ENCODE measurements around the gene RNF112.
A peak's percentile ranks its signal among the peaks of the same experiment; 100 is the strongest.
"Not testable (repeated sequence)": the region's sequence is repeated elsewhere in the genome, so short reads cannot be mapped to it uniquely, and the experiment has no call there.

Gene RNF112

DNA sequence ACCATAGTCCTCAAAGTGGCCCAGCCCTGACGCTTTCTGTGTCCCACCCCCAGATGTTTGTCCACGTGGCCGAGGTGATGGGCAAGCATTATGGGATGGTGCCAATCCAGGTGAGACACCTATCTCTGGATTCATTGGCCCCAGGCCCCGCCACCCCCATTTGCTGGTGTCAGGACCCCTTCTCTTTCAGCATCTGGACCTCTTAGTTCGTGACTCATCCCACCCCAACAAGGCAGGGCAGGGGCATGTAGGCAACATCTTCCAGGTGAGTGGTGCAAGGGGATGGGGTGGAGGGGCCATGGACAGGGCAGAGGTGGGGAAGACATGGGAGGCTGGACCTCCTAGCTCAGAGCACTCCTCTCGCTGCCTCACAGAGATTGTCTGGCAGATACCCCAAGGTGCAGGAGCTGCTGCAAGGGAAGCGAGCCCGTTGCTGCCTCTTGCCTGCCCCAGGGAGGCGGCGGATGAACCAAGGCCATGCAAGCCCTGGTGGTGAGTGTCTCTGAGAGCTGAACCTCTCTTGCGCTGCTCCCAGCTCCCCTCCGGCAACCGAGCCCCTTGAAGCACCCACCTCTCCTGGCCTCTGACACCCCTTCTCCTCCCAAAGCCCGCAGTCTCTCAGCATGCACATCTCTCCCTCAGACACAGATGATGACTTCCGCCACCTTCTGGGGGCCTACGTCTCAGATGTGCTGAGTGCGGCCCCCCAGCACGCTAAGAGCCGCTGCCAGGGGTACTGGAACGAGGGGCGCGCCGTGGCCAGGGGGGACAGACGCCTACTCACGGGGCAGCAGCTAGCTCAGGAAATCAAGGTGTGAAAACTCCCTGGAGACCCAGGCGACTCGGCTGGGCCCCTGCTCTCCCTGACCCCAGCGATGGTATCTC is 3.6 kb downstream of the RNF112 start:
- DNase-seq: no peak

DNA sequence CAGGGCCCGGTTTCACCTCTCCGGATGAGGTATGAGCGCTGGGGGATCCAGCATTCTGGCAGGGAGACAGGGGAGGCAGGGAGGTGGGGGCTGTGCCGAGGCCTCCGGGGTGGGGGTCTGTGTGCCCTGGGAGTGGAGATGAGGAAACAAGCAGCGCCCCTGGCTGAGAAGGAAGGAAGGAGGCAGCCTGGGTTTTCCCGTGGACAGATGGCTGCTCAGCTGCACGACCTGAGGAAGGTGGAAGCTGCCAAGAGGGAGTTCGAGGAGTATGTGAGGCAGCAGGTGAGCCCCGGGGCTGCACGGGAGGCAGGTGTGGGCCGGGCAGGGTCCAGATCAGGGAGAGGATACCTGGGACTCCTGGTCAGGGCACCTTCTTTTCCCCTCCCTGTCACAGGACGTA is 4.3 kb downstream of the RNF112 start:
- DNase-seq: no peak

DNA sequence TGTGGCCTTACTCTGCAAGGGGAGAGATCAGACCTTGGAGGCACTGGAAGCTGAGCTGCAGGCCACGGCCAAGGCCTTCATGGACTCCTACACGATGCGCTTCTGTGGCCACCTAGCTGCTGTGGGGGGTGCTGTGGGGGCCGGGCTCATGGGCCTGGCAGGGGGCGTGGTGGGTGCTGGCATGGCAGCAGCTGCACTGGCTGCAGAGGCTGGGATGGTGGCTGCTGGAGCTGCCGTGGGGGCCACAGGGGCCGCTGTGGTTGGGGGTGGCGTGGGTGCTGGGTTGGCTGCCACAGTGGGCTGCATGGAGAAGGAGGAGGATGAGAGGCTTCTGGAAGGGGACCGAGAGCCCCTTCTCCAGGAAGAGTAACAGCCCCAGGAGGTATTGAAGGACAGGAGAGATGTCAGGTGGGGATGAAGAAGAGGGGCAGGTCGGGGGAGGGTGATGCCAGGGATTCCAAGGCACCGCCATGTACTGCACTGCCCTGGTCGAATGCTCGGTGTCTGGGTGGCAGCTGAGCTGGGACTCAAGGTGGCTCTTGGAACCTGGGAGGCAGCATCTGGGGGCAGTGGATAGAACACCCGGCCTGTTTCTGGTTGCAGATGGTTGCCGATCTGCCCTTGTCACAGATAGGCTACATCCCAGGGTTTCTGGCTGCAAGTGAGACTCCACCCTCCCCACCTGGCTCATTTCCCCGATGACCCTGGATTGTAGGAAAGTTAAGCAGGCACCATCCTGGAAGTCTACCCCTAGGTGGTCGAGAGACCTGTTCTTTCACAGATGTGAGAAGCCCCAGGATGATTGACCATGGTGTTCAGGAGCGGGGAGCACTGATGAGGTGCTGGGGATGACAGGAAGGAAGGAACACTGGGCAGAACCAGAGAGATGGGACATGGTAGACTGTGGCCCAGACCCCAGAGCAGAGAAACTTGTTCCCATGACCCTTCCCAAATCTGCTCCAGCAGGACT is 5.1 kb downstream of the RNF112 start:
- no peak for DNase-seq

DNA sequence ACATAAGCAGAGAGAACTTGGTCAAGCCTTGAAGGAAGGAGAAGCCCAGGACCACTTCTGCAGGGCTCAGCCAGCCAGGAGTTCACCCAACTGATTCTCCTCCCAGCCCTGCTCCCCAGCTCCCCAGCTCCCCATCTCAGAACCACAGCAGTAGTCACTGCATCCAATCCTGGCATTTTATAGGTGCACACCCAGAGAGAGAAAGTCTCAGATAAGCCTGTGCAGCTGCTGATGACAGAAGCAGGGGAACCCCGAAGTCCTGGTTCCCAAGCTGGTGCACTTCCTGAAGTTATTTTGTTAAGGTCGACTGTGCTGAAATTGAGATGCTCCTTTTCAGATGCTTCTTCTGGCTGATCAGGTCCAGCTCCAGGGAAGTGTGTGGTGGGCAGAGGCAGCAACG is 6.6 kb downstream of the RNF112 start:
- DNase-seq: no peak

DNA sequence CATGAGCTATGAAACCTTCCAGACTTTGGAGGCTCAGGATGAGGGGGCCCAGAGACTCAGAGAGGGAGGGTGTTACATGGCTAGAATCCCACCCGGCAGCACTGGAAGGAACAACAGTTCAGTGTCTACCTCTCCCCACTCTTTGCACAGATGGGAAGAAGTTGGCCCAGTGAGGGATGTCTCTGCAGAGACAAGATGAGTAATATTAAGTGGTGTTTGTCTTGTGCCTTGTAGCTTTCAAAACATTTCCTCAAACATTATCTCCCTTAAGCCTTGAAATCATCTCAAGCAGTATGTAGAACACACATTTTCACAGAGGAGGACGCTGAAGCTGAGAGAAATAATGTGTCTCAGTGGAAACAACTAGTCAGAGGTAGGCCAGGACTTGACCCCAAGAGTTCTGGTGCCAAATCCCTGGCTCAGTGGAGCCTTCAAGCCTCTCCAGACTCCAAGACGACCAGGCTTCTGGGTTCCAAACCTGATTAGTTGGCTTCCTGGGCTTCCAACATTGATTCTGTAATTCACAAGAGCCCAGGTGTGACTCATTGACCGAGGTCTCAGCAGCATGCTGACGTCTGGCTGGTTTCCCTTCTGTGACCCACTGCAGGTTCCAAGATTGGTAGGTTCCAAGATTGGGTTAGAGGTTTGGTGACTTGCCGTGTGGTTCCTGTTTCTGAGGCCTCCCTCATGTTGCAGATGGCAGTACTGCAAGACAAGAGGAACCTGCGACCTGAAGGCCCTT is 7.4 kb downstream of the RNF112 start:
- DNase-seq: peak; percentile 59

DNA sequence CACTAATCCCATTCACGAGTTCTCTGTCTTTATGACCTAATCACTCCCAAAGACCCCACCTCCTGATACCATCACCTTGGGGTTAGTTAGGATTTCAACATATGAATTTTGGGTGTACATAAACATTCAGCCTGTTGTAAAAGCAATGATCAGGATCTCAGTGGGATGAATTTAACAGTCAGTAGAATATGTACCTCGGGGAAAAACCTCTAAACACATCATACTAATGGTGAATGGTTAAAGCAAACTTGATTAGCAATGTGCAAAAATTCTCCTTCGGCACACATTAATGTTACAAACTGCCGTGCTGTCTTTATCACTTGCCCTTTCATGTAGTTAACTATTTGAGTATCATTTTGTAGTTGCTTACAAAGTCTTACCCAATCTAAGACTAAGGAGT is 10.2 kb downstream of the RNF112 start:
- DNase-seq: no peak

DNA sequence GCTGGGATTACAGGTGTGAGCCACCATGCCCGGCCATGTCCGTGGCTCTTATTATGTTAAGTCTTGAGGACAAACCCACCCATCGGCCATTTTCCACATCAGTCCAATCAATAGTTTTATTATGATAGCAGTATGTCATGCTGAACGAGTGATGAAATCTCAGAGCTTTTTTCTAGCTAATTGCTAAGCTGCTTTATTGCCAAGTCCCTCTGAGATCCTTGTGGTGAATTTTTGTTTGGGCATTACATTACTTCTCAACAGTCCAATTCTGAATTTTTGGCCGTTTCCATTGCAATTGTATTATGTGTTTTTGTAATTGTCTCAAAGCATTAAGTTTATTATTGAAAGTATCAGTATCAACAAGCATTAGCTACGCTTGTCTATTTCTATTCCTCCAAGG is 10.9 kb downstream of the RNF112 start:
- no peak for DNase-seq

DNA sequence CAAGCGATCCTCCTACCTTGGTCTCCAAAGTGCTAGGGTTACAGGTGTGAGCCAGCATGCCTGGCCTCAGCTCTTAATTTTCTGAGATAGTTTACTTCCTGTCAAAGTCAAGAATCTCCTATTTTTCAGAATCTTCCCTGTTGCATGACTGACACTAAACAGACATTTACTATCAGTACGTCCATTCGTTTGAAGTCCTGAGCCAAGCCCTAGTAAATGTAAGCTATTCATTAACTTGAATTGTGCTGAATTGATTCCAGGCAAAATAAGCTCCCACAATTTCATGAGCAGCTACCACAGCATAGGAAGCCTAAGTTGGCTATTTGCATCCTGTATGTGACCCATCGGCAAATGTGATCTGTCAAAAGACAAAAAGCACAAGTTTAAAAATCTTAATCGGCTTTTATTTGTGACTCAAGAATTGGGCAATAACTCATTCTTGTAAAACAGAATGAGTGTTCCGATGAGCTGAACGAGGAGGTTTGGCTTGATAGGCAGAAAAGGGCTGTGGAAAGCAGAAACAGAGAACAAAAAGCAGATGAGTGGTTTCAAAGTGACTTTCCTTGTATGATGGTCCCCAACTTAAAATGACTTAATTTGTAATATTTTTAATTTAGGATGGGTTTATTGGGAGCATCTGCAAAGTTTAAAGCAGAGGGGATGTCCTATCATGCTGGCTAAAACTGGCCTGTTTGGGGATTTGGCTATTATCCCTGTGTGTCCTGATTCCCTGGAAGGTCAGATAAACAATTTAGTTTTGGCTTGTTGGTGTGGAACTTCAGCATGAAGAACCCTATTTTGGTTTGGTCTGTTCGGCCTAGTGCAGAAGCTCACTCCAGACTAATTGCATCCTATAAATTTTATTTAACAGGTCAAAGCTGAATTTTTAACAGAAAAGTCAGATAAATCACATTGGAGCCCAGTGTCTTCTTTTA is 14.2 kb downstream of the RNF112 start:
- peak; percentile 47 for DNase-seq

DNA sequence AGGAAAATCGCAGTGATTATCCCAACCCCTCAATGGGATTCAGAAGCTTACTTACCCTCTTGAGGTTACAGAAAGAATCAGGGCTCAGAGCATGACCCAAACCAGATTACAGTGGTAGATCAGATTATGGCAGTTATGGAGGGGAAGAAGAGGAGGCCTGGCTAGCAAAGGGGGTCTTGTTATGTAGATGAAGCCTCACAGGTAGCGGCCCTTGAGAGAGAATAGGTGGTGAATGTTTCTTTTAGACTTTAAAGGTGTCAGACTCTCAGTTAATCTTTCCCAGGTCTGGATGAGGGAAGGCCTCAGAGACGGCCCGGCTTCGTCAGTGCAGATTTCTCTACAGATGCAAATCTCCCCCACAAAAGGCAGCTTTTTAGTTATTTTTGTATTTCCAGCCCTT is 15.6 kb downstream of the RNF112 start:
- DNase-seq: no peak

DNA sequence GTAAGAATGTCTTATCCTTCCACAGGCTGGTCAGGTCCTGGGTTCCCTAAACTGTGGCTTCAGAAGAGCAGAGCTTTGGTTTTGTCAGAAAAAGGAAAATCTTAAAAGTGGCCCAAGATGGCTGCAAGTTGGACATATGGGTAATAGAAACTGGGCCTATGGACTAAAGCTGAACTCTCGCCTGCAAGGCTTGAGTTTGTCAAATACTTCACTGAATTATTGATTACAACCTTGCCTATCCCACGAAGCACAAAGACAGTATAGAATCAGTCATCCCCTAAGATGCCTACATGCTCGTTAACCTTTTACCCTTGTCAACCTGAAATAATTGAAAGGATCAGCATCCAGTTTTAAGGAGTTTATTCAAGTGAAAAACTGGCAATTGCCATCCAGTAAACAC is 20.7 kb downstream of the RNF112 start:
- no peak for DNase-seq

DNA sequence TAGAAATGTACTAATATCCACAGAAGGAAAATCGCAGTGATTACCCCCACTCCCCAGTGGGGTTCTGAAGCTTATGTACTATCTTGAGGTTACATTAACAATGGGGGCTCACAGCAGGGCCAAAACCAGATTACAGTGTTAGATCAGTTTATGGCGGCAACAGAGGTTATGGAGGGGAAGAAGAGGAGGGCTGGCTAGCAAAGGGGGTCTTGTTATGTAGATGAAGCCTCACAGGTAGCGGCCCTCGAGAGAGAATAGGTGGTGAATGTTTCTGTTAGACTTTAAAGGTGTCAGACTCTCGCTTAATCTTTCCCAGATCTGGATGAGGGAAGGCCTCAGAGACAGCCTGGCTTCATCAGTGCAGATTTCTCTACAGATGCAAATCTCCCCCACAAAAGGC is 22.2 kb downstream of the RNF112 start:
- no peak for DNase-seq

DNA sequence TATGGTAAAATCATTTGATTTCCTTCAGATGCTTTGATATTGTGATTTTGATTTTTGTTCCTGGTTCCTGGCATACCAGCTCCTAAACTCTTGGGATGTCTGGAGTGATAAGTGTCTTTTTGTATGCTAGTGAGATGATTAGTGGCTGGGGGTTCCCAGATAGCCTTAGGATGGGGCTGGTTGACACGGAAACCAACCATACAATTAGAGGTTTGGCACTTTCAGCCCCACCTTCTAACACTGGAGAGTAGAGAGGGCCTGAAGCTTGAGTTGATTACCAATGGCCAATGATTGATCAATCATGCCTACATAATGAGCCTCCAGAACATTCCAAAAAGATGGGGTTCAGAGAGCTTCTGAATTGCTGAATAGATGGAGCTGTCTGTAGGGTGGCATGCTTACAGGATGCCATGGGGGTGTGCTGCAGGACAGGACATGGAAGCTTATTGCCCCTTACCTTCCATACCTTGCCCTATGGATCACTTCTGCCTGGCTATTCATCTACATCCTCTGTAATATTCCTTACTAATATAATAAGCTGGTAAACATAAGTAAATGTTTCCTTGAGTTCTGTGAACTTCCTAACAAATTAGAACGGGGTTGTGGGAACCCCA is 22.8 kb downstream of the RNF112 start:
- DNase-seq: no peak

DNA sequence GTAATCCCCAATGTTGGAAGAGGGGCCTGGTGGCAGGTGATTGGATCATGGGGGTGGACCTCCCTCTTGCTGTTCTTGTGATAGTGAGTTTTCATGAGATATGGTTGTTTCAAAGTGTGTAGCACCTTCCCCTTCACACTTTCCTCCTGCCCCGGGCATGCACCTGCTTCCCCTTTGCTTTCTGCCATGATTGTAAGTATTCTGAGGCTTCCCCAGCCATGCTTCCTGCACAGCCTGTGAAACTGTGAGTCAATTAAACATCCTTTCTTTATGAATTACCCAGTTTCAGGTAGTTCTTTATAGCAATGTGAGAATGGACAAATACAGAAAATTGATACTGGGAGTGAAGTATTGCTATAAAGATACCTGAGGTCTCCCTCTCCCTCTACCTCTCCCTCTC is 29.4 kb downstream of the RNF112 start:
- no peak for DNase-seq

DNA sequence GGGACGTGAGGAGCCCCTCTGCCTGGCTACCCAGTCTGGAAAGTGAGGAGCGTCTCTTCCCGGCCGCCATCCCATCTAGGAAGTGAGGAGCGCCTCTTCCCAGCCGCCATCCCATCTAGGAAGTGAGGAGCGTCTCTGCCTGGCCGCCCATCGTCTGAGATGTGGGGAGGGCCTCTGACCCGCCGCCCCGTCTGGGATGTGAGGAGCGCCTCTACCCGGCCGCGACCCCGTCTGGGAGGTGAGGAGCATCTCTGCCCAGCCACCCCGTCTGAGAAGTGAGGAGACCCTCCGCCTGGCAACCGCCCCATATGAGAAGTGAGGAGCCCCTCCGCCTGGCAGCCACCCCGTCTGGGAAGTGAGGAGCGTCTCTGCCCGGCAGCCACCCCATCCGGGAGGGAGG is 30.3 kb downstream of the RNF112 start:
- DNase-seq: not testable (repeated sequence)

DNA sequence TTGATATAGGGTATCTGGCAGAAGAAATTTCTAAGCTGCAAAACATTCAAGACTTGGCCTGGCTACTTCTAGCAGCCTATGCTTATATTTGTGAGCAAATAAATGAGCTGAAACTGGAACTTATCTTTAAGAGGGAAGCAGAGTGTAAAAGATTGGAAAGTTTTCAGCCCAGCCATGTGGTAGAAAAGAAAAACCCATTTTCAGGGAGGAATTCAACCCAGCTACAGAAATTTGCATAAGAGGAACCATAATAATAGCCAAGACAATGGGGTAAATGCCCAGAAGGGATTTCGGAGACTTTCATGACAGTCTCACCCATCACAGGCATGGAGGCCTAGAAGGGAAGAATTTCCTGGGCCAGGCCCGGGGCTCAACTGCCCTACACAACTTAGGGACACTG is 31.7 kb downstream of the RNF112 start:
- no peak for DNase-seq

DNA sequence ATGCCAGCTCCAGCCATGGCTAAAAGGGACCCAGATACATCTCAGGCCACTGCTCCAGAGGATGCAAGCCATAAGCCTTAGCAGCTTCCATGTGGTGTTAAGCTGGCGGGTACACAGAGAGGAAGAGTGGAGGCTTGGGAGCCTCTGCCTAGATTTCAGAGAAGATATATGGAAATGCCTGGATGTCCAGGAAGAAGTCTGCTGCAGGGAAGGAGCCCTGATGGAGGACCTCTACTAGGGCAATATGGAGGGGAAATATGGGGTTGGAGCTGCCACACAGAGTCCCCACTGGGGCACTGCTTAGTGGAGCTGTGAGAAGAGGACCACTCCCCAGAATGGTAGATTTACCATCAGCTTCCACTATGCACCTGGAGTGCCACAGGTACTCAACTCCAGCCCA is 32.1 kb downstream of the RNF112 start:
- no peak for DNase-seq

DNA sequence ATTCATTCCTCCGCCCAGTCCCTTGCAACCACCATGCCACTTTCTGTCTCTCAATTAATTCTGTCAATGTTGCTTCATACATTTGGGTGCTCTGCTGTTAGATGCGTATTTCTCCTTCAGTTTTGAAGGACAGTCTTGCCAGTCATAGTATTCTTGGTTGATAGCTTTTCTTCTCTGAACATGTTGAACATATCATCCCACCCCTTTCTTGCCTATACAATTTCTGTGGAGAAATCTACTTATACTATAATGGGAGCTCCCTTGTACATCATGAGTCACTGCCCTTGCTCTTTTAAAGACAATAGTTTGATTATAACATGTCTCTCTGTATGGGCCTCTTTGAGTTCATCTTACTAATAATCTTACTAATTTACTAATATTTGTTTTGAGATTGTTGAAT is 34.1 kb downstream of the RNF112 start:
- DNase-seq: no peak

DNA sequence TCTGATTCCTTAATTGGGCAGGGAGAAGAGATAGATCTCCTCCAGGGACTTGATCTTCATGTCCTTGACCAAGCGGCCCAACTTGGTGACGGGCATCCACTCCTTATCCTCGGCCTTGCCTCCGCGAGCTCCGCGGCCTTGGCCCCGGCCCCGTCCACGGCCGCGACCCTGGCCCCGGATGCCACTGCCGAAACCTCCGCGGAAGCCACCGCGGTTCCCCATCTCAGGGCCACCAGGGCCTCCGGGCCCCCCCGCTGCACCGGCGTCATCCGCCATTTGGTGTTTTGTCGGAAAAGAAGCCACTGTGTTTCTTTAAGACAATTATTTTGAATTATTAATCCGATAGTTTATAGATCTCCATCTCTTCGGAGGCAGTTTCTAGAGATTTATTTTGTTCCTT is 35.5 kb downstream of the RNF112 start:
- DNase-seq: not testable (repeated sequence)

DNA sequence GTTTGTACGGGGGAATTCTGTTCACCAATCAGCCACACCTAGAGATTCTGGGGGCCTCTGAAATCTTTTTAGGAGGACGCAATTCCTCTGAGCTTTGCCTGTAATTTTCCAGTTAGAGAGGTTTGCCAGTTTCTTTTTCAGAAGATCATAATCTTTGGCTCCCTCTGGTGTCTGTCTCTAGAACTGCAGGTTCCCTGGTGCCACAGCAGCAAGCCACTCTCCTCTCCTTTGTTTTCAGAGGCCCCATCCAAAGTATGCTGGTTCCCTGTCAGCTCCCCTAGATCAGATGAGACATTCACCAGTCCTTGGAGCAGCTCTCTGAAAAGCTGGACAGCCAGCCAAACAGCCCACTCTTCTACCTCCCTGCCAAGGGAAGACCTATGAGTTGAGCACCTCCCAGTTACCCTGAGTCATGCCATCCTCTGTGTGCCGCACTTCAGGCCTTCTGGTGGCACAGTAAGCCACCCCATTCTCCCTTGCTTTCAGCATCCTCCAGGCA is 36.1 kb downstream of the RNF112 start:
- DNase-seq: peak; percentile 88

DNA sequence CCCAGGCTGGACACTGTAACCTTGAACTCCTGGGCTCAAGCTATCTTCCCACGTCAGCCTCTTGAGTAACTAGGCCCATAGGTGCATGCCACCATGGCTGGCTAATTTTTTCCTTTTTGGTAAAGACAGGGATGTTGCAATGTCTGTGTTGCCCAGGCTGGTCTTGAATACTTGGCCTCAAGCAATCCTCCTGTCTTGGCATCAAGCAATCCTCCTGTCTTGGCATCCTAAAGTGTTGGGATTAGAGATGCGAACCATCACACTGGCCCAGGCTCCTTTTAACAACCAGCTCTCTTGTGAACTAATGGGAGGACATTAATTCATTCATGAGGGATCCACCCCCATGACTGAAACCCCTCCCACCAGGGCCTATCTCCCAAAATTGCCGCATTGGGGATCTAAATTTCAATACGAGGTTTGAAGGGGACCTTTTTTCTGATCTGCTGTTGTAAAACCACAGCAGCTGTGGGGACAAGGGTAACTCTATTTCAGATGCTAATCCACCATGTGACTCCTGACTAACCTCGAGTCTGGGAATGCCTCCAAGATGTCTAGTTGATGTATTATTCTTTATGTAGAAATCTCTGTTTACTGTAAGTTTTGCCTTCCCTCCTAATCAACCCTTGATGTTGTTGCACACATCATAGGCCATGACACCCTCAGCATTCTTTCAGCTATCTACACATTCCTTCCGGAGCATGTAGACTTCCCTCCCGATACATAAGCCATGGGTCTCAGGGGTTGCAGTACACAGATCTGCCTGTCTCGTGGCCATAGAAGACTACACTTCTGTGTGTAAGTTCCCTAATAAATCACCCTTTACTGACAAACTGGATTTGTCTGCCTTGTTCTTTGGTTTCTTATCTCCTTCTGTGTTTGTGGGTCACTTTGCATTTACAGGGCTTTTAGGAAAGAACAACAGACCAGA is 37.6 kb downstream of the RNF112 start:
- peak; percentile 69 for DNase-seq
